ENCODE results near the gene BAG3.

BAG3 gene

DNA sequence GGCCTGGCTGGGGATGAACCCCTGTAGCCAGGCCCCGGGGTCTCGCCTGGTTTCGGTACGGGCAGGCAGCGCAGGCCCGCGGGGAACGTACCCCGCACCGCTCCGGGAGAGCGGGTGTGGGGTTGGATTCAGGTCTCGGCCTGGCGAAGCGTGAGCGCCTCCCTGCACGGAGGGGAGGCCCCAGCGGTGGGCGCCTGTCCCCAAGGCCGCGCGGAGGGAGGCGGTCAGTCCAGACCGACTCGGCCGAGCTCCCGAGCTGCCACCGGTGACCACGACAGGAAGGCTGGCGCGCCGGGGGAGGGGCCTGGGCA lies 74.3 kb downstream of the BAG3 start (continued):
- TF ChIP-seq ZNF248 (tag by site-specific recombination; IDR thresholded peaks at IDR 0.05): no peak
- no peak for TF ChIP-seq ZNF423 (tag by site-specific recombination; IDR thresholded peaks at IDR 0.05)
- TF ChIP-seq, protein P1, sequence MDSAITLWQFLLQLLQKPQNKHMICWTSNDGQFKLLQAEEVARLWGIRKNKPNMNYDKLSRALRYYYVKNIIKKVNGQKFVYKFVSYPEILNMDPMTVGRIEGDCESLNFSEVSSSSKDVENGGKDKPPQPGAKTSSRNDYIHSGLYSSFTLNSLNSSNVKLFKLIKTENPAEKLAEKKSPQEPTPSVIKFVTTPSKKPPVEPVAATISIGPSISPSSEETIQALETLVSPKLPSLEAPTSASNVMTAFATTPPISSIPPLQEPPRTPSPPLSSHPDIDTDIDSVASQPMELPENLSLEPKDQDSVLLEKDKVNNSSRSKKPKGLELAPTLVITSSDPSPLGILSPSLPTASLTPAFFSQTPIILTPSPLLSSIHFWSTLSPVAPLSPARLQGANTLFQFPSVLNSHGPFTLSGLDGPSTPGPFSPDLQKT (IDR thresholded peaks at IDR 0.05; ENCODE audit: borderline replicate concordance, low read depth, low read length): no peak
- TF ChIP-seq ZNF610 (tag by site-specific recombination; IDR thresholded peaks at IDR 0.05; ENCODE audit: borderline replicate concordance): peak; percentile 52; the same call in 1 of the 2 replicates
- TF ChIP-seq ZNF311 (tag by site-specific recombination; IDR thresholded peaks at IDR 0.05; ENCODE audit: borderline replicate concordance): no peak
- TF ChIP-seq, protein P2, sequence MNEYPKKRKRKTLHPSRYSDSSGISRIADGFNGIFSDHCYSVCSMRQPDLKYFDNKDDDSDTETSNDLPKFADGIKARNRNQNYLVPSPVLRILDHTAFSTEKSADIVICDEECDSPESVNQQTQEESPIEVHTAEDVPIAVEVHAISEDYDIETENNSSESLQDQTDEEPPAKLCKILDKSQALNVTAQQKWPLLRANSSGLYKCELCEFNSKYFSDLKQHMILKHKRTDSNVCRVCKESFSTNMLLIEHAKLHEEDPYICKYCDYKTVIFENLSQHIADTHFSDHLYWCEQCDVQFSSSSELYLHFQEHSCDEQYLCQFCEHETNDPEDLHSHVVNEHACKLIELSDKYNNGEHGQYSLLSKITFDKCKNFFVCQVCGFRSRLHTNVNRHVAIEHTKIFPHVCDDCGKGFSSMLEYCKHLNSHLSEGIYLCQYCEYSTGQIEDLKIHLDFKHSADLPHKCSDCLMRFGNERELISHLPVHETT (tag by site-specific recombination; IDR thresholded peaks at IDR 0.05): no peak
- TF ChIP-seq ZNF555 (tag by site-specific recombination; conservative IDR thresholded peaks at IDR 0.05): no peak
- TF ChIP-seq ZNF791 (tag by site-specific recombination; IDR thresholded peaks at IDR 0.05): no peak
- no peak for TF ChIP-seq RBAK (tag by site-specific recombination; IDR thresholded peaks at IDR 0.05)
- TF ChIP-seq ZNF473 (tag by site-specific recombination; IDR thresholded peaks at IDR 0.05): no peak
- no peak for TF ChIP-seq BCL11A (tag by site-specific recombination; IDR thresholded peaks at IDR 0.05; ENCODE audit: low read depth)
- TF ChIP-seq ZNF426 (tag by site-specific recombination; IDR thresholded peaks at IDR 0.05): no peak
- TF ChIP-seq TCF7L2 (IDR thresholded peaks at IDR 0.05; ENCODE audit: borderline replicate concordance, low read depth, low read length): no peak
- TF ChIP-seq ZNF354C (tag by site-specific recombination; IDR thresholded peaks at IDR 0.05; ENCODE audit: borderline replicate concordance, low read depth): no peak
- TF ChIP-seq, protein P3, sequence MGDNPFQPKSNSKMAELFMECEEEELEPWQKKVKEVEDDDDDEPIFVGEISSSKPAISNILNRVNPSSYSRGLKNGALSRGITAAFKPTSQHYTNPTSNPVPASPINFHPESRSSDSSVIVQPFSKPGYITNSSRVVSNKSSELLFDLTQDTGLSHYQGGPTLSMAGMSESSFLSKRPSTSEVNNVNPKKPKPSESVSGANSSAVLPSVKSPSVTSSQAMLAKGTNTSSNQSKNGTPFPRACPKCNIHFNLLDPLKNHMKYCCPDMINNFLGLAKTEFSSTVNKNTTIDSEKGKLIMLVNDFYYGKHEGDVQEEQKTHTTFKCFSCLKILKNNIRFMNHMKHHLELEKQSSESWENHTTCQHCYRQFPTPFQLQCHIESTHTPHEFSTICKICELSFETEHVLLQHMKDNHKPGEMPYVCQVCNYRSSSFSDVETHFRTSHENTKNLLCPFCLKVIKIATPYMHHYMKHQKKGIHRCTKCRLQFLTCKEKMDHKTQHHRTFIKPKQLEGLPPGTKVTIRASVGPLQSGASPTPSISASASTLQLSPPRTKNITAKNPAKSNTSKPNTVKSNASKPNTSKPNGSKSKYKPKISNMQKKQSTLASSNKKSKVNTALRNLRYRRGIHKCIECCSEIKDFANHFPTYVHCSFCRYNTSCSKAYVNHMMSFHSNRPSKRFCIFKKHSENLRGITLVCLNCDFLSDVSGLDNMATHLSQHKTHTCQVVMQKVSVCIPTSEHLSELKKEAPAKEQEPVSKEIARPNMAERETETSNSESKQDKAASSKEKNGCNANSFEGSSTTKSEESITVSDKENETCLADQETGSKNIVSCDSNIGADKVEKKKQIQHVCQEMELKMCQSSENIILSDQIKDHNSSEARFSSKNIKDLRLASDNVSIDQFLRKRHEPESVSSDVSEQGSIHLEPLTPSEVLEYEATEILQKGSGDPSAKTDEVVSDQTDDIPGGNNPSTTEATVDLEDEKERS (tag by site-specific recombination; IDR thresholded peaks at IDR 0.05): 0 out of 2 replicates have a peak, but pooled peaks have one; percentile 14
- TF ChIP-seq KLF16 (tag by site-specific recombination; IDR thresholded peaks at IDR 0.05): no peak
- no peak for TF ChIP-seq ZNF776 (tag by site-specific recombination; IDR thresholded peaks at IDR 0.05; ENCODE audit: borderline replicate concordance)
- no peak for TF ChIP-seq ZNF391 (tag by site-specific recombination; IDR thresholded peaks at IDR 0.05; ENCODE audit: borderline replicate concordance, low read depth)
- no peak for TF ChIP-seq ZNF571 (tag by site-specific recombination; IDR thresholded peaks at IDR 0.05)
- no peak for TF ChIP-seq ZNF112 (tag by site-specific recombination; IDR thresholded peaks at IDR 0.05)
- no peak; the same call in 1 of the 2 replicates for TF ChIP-seq YY1 (tag by site-specific recombination; IDR thresholded peaks at IDR 0.05)
- TF ChIP-seq ZNF596 (tag by site-specific recombination; IDR thresholded peaks at IDR 0.05): no peak
- TF ChIP-seq ZNF24 (tag by site-specific recombination; IDR thresholded peaks at IDR 0.05): no peak
- no peak for TF ChIP-seq ZNF292 (tag by site-specific recombination; IDR thresholded peaks at IDR 0.05; ENCODE audit: borderline replicate concordance, low read depth)
- no peak for TF ChIP-seq ZNF521 (tag by site-specific recombination; IDR thresholded peaks at IDR 0.05)
- TF ChIP-seq, protein P4, sequence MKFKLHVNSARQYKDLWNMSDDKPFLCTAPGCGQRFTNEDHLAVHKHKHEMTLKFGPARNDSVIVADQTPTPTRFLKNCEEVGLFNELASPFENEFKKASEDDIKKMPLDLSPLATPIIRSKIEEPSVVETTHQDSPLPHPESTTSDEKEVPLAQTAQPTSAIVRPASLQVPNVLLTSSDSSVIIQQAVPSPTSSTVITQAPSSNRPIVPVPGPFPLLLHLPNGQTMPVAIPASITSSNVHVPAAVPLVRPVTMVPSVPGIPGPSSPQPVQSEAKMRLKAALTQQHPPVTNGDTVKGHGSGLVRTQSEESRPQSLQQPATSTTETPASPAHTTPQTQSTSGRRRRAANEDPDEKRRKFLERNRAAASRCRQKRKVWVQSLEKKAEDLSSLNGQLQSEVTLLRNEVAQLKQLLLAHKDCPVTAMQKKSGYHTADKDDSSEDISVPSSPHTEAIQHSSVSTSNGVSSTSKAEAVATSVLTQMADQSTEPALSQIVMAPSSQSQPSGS (tag by site-specific recombination; IDR thresholded peaks at IDR 0.05; ENCODE audit: low read depth): no peak
- TF ChIP-seq, protein P5, sequence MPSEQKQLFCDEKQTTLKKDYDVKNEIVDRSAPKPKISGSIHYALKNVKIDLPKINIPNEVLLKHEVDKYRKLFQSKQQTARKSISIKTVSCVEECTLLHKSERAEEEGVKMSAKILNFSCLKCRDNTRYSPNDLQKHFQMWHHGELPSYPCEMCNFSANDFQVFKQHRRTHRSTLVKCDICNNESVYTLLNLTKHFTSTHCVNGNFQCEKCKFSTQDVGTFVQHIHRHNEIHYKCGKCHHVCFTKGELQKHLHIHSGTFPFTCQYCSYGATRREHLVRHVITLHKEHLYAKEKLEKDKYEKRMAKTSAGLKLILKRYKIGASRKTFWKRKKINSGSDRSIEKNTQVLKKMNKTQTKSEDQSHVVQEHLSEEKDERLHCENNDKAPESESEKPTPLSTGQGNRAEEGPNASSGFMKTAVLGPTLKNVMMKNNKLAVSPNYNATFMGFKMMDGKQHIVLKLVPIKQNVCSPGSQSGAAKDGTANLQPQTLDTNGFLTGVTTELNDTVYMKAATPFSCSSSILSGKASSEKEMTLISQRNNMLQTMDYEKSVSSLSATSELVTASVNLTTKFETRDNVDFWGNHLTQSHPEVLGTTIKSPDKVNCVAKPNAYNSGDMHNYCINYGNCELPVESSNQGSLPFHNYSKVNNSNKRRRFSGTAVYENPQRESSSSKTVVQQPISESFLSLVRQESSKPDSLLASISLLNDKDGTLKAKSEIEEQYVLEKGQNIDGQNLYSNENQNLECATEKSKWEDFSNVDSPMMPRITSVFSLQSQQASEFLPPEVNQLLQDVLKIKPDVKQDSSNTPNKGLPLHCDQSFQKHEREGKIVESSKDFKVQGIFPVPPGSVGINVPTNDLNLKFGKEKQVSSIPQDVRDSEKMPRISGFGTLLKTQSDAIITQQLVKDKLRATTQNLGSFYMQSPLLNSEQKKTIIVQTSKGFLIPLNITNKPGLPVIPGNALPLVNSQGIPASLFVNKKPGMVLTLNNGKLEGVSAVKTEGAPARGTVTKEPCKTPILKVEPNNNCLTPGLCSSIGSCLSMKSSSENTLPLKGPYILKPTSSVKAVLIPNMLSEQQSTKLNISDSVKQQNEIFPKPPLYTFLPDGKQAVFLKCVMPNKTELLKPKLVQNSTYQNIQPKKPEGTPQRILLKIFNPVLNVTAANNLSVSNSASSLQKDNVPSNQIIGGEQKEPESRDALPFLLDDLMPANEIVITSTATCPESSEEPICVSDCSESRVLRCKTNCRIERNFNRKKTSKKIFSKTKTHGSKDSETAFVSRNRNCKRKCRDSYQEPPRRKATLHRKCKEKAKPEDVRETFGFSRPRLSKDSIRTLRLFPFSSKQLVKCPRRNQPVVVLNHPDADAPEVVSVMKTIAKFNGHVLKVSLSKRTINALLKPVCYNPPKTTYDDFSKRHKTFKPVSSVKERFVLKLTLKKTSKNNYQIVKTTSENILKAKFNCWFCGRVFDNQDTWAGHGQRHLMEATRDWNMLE (tag by site-specific recombination; conservative IDR thresholded peaks at IDR 0.05; ENCODE audit: low read depth): no peak
- TF ChIP-seq ZSCAN23 (tag by site-specific recombination; IDR thresholded peaks at IDR 0.05): no peak; the same call in 1 of the 2 replicates

All from HEK293 (cell line).